ENCODE data around the gene PLEKHM2.

The PLEKHM2 gene

DNA sequence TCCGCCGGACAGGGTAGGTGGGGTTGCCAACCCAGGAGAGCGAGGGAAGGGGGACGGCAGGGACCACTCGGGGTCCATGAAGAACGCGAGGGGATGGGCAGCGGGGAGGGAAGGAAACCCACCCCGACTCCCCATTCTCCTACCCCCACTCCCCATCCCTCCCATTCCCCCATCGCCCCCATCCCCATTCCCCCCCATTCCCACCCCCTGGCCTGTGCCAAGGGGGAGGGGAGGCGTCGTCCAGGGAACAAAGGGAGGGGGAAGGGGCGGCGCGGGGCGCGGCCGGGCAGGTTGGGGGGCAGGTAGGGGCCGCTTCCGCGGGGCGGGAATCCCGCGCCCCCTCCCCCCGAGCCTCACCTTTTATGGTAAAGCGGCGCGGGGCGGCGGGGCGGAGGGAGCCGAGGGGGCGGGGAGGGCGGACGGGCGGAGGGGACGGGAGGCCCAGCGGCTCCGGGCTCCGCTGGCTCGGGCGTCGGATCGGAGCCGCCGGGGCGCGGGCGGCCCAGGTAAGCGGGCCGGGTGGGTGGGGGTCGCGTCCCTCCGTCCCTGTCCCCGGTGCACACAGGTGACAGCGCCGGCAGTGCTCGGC lies 74.3 kb downstream of the PLEKHM2 start, which contains the start of gene FBLIM1:
Gene FBLIM1 (plus strand): TSS at position 453 of the 589 bp plus-strand sequence. CDS start 6,189 bp downstream, outside the sequence.
- DNase-seq (ENCODE audit: low read depth) = no peak

- no peak for DNase-seq (ENCODE audit: low read depth)
Measured at GRCh38 chr1:15758953-15759661, 75.0 kb downstream of the PLEKHM2 start.

DNA sequence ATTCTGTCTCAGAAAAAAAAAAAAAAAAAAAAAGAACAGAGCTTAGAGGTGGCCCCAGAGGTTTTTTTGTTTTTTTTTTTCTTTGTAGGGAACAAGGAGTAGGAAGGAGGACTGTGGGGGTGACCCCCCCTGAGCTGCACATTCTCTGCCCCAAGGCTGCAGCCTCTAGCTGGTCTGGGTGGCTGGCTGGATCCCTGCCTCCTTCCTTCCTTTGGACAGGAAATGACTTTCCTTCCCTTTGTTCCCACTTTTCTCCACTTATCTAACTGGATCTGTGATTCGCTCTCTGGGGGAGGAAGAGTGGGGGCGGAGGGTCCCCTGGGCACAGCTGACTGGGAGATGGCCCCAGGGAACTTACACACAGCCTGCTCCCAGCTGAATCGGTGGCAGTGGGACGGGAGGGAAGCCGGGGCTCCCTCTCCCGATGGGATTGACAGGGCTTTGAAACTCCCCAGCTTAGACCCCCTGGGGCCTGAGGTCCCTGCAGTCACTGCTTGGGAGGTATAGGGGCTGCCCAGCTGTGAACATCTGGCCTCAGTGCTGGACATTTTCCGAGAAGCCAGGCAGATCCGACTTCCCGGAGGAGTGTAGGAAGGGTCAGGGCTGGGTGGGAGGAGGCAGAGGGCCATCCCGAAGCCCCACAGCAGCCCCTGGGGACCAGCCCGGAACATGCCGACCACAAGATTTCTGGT lies 76.5 kb downstream of the PLEKHM2 start:
- DNase-seq (ENCODE audit: low read depth) = no peak

DNA sequence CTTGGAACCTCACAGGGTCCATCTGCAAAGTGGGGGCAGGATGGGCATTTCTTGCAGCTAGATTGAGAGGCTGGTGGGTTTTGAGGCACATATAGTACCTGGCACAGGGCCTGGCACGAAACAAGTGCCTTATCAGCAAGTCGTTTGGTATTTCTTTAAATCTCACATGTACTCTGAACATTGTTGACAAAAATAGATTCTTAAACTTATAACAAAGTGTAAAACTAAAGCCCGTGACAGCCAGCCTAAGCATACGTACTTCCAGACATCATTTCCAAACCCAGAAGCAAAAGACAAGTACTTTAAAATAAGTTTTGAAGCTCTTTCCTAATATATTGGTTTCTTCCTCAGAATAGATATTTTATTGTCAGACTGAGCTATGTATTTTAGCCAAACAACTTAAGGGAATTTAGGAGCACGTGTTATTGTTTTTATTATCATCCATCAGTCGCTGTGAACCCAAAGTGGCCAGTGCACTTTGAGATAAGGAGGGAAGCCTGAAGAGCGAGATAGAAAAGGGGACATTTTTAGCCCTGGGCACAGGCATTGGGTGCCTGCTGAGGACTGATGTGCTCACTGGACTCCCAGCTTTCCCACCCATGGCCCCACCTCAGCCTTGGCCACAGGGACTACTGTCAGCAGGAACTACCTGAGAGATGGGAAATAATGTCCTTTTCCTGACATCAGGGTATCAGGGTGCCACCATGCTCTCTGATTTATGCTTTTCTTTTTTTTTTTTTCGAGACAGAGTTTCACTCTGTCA lies 77.4 kb downstream of the PLEKHM2 start:
- DNase-seq (ENCODE audit: low read depth) = no peak

GRCh38 chr1:15762546-15762945 lies 78.4 kb downstream of the PLEKHM2 start:
- no peak for DNase-seq (ENCODE audit: low read depth)

GRCh38 chr1:15764269-15764764 lies 80.2 kb downstream of the PLEKHM2 start:
- no peak for DNase-seq (ENCODE audit: low read depth)

GRCh38 chr1:15764890-15765289 lies 80.8 kb downstream of the PLEKHM2 start:
- no peak for DNase-seq (ENCODE audit: low read depth)

GRCh38 chr1:15765495-15766194 lies 81.5 kb downstream of the PLEKHM2 start:
- no peak for DNase-seq (ENCODE audit: low read depth)

GRCh38 chr1:15767941-15768340 lies 83.8 kb downstream of the PLEKHM2 start:
- no peak for DNase-seq (ENCODE audit: low read depth)

DNA sequence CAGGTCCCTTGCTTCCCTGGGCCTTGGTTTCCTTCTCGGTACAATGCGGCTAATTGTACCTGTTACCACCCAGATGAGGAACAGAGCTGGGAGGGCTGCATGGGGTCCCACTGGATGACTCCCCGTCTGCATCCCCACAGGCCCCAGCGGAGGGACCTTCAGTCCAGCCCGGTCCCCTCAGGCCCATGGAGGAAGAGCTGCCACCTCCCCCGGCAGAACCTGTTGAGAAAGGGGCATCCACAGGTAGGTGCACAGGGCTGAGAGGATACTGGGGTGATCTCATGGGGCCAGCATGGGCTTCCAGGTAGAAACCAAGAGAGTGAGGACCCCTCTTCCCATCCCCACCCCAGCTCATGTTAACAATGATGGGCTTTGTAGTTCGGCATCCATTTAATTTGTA lies 84.3 kb downstream of the PLEKHM2 start:
- DNase-seq (ENCODE audit: low read depth) = no peak

DNA sequence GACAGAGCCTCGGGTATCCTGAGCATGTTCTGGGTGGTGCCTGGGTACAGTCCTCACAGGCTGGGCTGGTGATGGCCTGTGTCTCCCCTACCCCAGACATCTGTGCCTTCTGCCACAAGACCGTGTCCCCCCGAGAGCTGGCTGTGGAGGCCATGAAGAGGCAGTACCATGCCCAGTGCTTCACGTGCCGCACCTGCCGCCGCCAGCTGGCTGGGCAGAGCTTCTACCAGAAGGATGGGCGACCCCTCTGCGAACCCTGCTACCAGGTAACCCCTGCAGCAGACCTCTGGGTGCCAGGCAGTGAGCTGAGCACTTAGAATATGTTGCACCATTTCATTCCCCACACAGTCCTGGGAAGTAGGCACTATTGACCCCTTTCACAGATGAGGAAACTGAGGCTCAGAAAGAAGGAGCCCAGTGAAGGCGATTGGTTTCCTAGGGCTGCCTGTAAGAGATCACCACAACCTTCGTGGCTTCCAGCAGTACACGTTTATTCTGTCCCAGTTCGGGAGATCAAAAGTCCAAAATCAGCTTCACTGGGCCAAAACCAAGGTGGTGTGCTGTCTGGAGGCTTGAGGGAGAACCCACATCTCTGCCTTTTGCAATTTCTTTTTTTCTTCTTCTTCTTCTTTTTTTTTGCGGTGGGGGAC lies 86.3 kb downstream of the PLEKHM2 start:
- DNase-seq (ENCODE audit: low read depth) = no peak

- no peak for DNase-seq (ENCODE audit: low read depth)
Measured at GRCh38 chr1:15771836-15772515, 87.9 kb downstream of the PLEKHM2 start.

- DNase-seq (ENCODE audit: low read depth) = no peak
Measured at GRCh38 chr1:15775706-15776105, 91.6 kb downstream of the PLEKHM2 start.

DNA sequence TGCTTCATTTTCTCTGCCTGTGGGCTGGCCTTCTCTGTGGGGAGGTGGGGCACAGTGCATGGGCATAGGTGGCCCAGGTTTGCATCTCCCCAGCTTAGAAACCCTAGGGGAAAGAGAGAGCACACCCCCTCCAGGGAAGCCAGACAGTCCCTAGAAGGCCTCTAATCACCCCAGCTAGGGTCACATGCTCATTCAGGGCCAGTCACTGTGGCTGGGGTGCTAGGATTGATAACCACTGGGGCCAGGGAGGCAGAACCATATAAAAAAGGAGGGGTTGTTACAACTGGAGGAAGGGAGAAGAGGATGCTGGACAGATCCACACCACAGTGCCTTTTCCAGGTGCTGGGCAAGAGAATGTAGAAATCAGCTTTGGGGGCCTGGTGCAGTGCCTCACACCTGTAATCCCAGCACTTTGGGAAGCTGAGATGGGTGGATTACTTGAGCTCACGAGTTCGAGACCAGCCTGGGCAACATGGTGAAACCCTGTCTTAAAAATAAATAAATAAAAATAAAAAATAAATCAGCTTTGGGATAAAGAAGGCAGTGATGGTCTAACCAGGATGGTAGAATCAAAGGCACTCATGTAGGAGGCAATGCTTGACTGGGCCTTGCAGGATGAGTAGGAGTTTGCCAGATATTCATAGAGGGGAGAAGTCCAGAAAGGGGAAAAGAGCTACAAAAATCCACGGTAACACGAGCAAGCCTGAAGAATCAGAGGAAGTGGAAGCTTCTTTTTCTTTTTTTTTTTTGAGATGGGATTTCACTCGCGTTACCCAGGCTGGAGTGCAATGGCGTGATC lies 94.0 kb downstream of the PLEKHM2 start:
- no peak for DNase-seq (ENCODE audit: low read depth)
